Measurements from ENCODE around the gene ZNF605.
"Not testable (repeated sequence)": the region's sequence is repeated elsewhere in the genome, so short reads cannot be mapped to it uniquely, and the experiment has no call there.

DNA sequence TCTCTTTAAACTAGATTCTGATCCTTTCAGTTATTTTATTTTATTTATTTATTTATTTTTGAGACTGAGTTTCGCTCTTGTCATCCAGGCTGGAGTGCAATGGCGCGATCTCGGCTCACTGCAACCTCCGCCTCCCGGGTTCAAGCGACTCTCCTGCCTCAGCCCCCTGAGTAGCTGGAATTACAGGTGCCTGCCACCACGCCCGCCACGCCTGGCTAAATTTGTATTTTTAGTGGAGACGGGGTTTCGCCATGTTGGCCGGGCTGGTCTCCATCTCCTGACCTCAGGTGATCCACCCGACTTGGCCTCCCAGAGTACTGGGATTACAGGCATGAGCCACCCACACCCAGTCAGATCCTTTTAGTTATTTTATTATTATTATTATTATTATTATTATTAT lies 5.7 kb upstream of the ZNF605 start:
- not testable (repeated sequence) for TF ChIP-seq POLR2A (IDR thresholded peaks at IDR 0.05); POLR2AphosphoS5 (IDR thresholded peaks at IDR 0.05); EP300 (IDR thresholded peaks at IDR 0.05; ENCODE audit: low read depth)
- TF ChIP-seq, protein P1, sequence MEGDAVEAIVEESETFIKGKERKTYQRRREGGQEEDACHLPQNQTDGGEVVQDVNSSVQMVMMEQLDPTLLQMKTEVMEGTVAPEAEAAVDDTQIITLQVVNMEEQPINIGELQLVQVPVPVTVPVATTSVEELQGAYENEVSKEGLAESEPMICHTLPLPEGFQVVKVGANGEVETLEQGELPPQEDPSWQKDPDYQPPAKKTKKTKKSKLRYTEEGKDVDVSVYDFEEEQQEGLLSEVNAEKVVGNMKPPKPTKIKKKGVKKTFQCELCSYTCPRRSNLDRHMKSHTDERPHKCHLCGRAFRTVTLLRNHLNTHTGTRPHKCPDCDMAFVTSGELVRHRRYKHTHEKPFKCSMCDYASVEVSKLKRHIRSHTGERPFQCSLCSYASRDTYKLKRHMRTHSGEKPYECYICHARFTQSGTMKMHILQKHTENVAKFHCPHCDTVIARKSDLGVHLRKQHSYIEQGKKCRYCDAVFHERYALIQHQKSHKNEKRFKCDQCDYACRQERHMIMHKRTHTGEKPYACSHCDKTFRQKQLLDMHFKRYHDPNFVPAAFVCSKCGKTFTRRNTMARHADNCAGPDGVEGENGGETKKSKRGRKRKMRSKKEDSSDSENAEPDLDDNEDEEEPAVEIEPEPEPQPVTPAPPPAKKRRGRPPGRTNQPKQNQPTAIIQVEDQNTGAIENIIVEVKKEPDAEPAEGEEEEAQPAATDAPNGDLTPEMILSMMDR (IDR thresholded peaks at IDR 0.05), result not testable (repeated sequence)
